Epithelial cell of prostate (primary cell): ENCODE data around the gene RECQL5.

Experiments
- DNase-seq: peaks from one replicate; pipeline ENCODE4 v3.0.0-alpha.2; 2011; ENCODE audit warnings: low read depth, low spot score
- H3K27ac ChIP-seq: fragments of 450-650 bp; 2 replicates; pipeline ENCODE4 v1.5.1; 2017; ENCODE audit warnings: mild to moderate bottlenecking

RECQL5 gene

GRCh38 chr17:75689441-75689873 is 22.5 kb upstream of the RECQL5 start:
- DNase-seq: peak; percentile 96
- peak overlapping the region; percentile 100 for H3K27ac ChIP-seq

GRCh38 chr17:75688209-75688825 is 21.4 kb upstream of the RECQL5 start:
- no peak for DNase-seq
- H3K27ac ChIP-seq: peak overlapping the region; percentile 100

- H3K27ac ChIP-seq: peak overlapping the region; percentile 100
- DNase-seq: no peak
These were observed 18.5 kb upstream of the RECQL5 start for GRCh38 chr17:75685499-75685898.

DNA sequence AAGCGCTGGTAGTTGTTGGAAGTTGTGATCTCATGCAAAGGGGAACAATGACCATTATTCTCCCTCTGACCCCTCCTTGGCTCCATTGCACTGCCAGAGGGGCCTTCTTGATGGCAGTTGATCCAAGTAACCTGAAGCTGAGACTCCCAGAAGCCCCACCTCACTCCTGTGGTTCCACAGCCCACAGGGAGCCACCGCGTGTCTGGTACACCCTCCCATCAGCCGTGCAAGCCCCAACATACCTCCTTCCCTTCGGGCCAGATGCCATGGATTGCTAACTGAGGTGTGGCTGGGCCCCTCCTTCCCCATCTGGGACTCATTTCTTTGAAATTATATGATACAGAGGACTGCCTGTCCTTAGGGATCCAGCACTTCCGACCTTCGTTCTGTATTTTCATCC is 18.0 kb upstream of the RECQL5 start:
- peak overlapping the region; percentile 100 for H3K27ac ChIP-seq

GRCh38 chr17:75684249-75684648 is 17.3 kb upstream of the RECQL5 start:
- no peak for DNase-seq
- peak overlapping the region; percentile 100 for H3K27ac ChIP-seq

More for the DNA sequence above, 18.0 kb upstream of the RECQL5 start:
- DNase-seq: peak; percentile 79

- no peak for DNase-seq
- H3K27ac ChIP-seq: peak overlapping the region; percentile 100
These were observed 16.6 kb upstream of the RECQL5 start for GRCh38 chr17:75683583-75683982.

GRCh38 chr17:75681289-75681688 is 14.3 kb upstream of the RECQL5 start:
- no peak for DNase-seq
- H3K27ac ChIP-seq: peak overlapping the region; percentile 100

DNA sequence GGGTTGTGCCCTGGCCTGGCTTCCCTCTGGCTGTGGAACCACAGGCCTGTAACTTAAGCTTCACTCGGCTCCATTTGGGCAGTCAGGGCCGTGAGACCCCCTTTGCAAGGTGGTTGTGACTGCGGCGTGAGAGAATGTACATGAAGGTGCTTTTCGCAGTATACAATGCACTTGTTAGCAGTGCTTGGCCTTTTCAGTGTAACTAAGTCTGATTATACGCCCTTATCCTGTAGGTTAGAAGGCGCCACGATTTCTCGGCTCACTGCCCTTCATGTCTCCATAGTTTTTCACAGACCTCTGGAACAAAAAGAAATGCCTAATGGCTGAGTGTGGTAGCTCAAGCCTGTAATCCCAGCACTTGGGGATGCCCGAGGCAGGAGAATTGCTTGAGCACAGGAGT is 13.5 kb upstream of the RECQL5 start:
- H3K27ac ChIP-seq: peak overlapping the region; percentile 100
- DNase-seq: no peak

GRCh38 chr17:75679706-75680211 is 12.8 kb upstream of the RECQL5 start:
- no peak for DNase-seq
- peak overlapping the region; percentile 100 for H3K27ac ChIP-seq

- DNase-seq: no peak
- H3K27ac ChIP-seq: no peak overlapping the region
These were observed 9.5 kb upstream of the RECQL5 start for GRCh38 chr17:75676461-75676860.

- H3K27ac ChIP-seq: no peak overlapping the region
- no peak for DNase-seq
These were observed 6.5 kb upstream of the RECQL5 start for GRCh38 chr17:75673487-75673886.

- no peak overlapping the region for H3K27ac ChIP-seq
- no peak for DNase-seq
These were observed 5.1 kb upstream of the RECQL5 start for GRCh38 chr17:75672011-75672410.

DNA sequence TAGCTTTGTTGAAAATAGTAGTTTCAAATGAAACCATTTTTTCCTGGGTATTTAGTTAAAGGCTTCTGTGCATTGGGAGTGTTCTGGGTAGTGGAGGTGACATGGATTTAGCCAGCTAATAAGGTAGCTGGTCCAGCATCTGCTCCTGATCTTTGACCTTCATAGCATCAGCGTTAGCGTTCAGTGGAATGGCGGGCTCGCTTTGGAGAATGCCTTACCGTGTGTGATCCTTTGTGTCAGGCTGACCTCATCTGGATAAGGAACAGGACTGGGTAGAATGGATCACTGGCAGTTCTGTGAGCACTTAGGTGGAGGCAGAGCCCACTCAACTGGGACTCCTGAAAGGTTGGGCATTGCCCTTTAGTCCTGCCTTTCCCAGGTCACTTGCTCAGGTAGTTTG is 3.9 kb upstream of the RECQL5 start:
- H3K27ac ChIP-seq: no peak overlapping the region
- no peak for DNase-seq

DNA sequence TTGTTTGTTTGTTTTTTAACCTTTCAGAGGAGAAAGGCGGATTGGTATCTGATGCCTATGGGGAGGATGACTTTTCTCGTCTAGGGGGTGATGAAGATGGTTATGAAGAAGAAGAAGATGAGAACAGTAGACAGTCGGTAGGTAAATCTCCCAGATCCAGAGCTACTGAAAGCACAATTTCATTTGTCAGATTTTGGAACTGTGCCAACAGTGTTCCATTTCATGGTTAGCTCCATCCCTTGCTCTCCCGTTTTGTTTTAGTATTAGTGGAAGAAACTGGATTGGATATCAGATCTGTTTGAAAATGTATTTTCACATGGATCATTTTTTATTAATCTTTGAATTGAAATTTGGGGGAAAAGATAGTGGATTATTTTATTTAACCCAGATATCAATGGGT is 1.5 kb upstream of the RECQL5 start:
- DNase-seq: no peak
- H3K27ac ChIP-seq: no peak overlapping the region

DNA sequence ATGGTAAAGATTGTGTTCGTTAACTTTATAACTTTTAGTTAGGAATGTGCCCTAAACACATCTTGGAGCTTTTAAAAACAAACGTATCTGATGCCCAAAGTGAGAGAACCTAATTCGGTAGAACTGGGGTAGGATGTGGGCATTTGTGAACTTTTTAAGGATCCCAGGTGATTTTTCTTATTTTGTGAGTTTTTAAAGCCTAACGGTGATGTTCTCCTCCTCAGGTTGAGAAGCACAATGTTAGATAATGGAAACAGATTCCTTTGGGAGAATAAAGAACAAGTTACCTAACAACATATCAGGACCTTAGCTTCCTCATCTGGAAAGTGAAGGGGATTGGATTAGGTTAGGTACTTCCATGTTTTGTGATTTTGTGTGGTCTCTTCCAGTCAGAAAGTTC is 871 bp upstream of the RECQL5 start:
- no peak for DNase-seq

DNA sequence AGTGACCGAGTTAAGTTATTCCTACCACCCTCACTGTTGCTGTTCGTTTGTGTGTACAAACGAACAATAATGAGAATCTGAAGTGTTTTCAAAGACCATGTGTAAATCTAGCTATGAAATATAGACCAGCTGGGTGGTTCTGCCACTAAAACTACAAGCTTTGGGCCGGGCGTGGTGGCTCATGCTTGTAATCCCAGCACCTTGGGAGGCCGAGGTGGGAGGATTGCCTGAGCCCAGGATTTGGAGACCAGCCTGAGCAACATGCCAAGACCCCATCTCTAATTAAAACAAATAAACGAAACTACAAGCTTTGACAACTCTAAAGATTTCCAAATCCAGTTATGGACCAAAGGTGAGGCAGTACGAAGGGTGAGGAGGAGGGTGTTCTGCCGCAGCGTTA is 973 bp downstream of the RECQL5 start:
- DNase-seq: no peak
- H3K27ac ChIP-seq: no peak overlapping the region

More for the DNA sequence above, 871 bp upstream of the RECQL5 start:
- H3K27ac ChIP-seq: peak overlapping the region; percentile 67

DNA sequence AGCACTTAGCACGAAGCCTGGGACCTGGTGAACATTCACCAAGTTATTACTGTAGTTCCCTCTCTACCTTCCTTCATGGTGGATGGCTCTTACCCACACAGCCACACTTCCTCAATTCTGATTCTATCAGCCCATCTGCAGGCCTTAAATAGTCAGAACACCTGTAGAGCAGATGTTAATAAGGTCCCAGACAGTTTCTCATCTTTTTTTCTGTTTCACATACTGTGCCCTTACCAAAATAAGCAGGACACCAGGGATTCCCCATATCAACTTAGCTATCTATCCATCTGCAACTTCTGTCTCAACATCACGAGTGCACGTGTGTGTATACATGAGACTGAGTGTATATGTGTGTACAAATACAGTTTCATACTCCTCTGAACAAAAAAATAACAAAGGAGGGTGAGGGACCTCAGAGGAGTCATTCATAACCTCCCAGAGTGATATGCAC is 2.8 kb downstream of the RECQL5 start:
- DNase-seq: no peak
- no peak overlapping the region for H3K27ac ChIP-seq

GRCh38 chr17:75662511-75662910 is 4.4 kb downstream of the RECQL5 start:
- DNase-seq: no peak
- no peak overlapping the region for H3K27ac ChIP-seq

- no peak overlapping the region for H3K27ac ChIP-seq
- DNase-seq: no peak
These were observed 5.4 kb downstream of the RECQL5 start for GRCh38 chr17:75661531-75661930.

- H3K27ac ChIP-seq: no peak overlapping the region
- no peak for DNase-seq
These were observed 8.7 kb downstream of the RECQL5 start for GRCh38 chr17:75658237-75658636.

DNA sequence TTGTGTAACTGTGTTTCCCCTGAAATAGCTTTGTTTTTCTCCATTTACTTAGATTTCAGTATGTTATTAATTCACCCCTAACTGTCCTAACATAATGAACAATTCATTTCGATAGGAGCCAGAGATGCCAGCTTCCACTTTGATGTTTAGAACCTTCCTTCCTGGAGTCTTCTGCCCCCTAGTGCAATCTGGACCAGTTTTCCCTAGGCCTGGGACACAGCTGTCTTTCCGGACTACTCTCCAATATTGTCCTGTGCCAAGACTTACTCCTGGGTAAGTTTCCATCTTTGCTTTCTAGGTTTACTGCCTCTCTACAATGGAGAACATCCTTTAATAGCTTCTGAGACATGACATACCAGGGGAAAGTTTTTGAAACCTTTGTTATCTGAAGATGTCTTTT is 12.8 kb downstream of the RECQL5 start:
- no peak for DNase-seq
- no peak overlapping the region for H3K27ac ChIP-seq

- no peak for DNase-seq
- no peak overlapping the region for H3K27ac ChIP-seq
These were observed 13.9 kb downstream of the RECQL5 start for GRCh38 chr17:75652934-75653549.
